ENCODE results near the gene CACNA2D4.

GRCh38 chr12:1918081-1918883 lies at the start of gene CACNA2D4:
- TF ChIP-seq CTCF (IDR thresholded peaks at IDR 0.05; ENCODE audit: low read length): no peak
- TF ChIP-seq EZH2 (optimal IDR thresholded peaks at IDR 0.05; ENCODE audit: low read depth, low read length): no peak
- TF ChIP-seq EZH2phosphoT487 (IDR thresholded peaks at IDR 0.05; ENCODE audit: low read length): no peak
